HepG2 (cell line): Measurements from ENCODE around the gene TREH. TPM values are rescaled to one million over a fixed set of nuclear protein-coding genes. Genes with fewer than 3 reads are reported as not detected.

Experiments
- ATAC-seq: fragments of 200-7000 bp; cut with Tn5 transposase; 3 replicates; pipeline ENCODE4 v1.9.1; 2020; ENCODE audit warnings: mild to moderate bottlenecking, moderate library complexity
- BruUV-seq: library from RNA; stranded (reverse); fragments of 400-500 nt; replicated peaks from 2 replicates; lab custom pipeline; 2021; lab: Mats Ljungman, UMichigan
- CTCF ChIA-PET: fragments of 300-600 bp; formaldehyde crosslinking; extraction: SDS; loops from one replicate; lab custom pipeline; 2021; ENCODE audit warnings: low total read pairs, inconsistent platforms, low intra/inter-chr PET ratio; lab: Yijun Ruan, JAX
- POLR2A ChIA-PET: fragments of 350-600 bp; sonication (Branson Sonifier 250); formaldehyde crosslinking; loops from one replicate; lab custom pipeline; 2020; ENCODE audit warnings: antibody characterized with exemption, inconsistent platforms; lab: Yijun Ruan, JAX
- DNase-seq: peaks from one replicate; pipeline ENCODE4 v3.0.0-alpha.2; 2015; ENCODE audit warnings: low spot score
- FAIRE-seq: peaks from 3 replicates; lab custom pipeline; 2011; peaks lifted over from hg19 to GRCh38; lab: Jason Lieb, UNC
- H2AFZ ChIP-seq: one replicate; pipeline ENCODE4 v1.6.1; 2011; ENCODE audit warnings: low read length, inconsistent platforms
- H3K27ac ChIP-seq: fragments of 300-600 bp; 3 replicates; pipeline ENCODE4 v1.8.0; 2011; ENCODE audit warnings: mixed run types, mild to moderate bottlenecking, mixed read lengths, low read length, inconsistent platforms; ENCODE audit not compliant: insufficient read depth; ENCODE audit errors: extremely low read length
- H3K27me3 ChIP-seq, 2 experiments: fragments of 200-600 bp in 1 of 2; 2 replicates in 1 of 2; 3 replicates in 1 of 2; pipeline versions ENCODE4 v1.6.0 to v1.8.0; 2011; ENCODE audit warnings: low read length in 2 of 2, mild to moderate bottlenecking in 2 of 2, moderate library complexity in 2 of 2, inconsistent platforms in 1 of 2; ENCODE audit not compliant: insufficient read depth in 2 of 2, control insufficient read depth in 1 of 2
- H3K36me3 ChIP-seq, 2 experiments: fragments of 200-600 bp in 1 of 2; replicated peaks in 1 of 2; 2 replicates in 1 of 2; 3 replicates in 1 of 2; pipeline versions ENCODE4 v1.5.1 to v1.8.0; 2011; ENCODE audit warnings: low read length in 2 of 2, inconsistent platforms in 1 of 2; ENCODE audit not compliant: insufficient read depth in 2 of 2, control insufficient read depth in 1 of 2
- H3K4me1 ChIP-seq: 2 replicates; pipeline ENCODE4 v1.5.1; 2012; ENCODE audit warnings: low read length, inconsistent platforms; ENCODE audit not compliant: insufficient read depth
- H3K4me2 ChIP-seq: 2 replicates; pipeline ENCODE4 v1.6.0; 2011; ENCODE audit warnings: low read depth, low read length, inconsistent platforms
- H3K4me3 ChIP-seq, 3 experiments: fragments of 200-600 bp in 1 of 3; sonication (generic), shearing (Covaris generic) in 1 of 3; replicated peaks in 1 of 3; 2 replicates each; pipeline ENCODE4 v1.5.1; 2011 to 2016; ENCODE audit warnings: low read length in 3 of 3, inconsistent platforms in 2 of 3, low read depth in 2 of 3, mild to moderate bottlenecking in 2 of 3, control low read depth in 1 of 3, mixed read lengths in 1 of 3; ENCODE audit not compliant: insufficient read depth in 1 of 3
- H3K79me2 ChIP-seq: one replicate; pipeline ENCODE4 v1.6.1; 2011; ENCODE audit warnings: low read length, inconsistent platforms; ENCODE audit not compliant: insufficient read depth
- H3K9ac ChIP-seq: 2 replicates; pipeline ENCODE4 v1.6.0; 2011; ENCODE audit warnings: mild to moderate bottlenecking, low read depth, low read length, inconsistent platforms; ENCODE audit not compliant: insufficient read depth
- H3K9me3 ChIP-seq: 2 replicates; pipeline ENCODE4 v1.5.1; 2012; ENCODE audit warnings: mild to moderate bottlenecking, low read length
- H4K20me1 ChIP-seq: 2 replicates; pipeline ENCODE4 v1.6.0; 2011; ENCODE audit warnings: inconsistent platforms, mild to moderate bottlenecking, low read length, moderate library complexity; ENCODE audit not compliant: insufficient read depth
- ARID2 ChIP-seq: sonication (generic); formaldehyde crosslinking; IDR thresholded peaks from 2 replicates; pipeline ENCODE4 v1.8.1; 2022; ENCODE audit warnings: mild to moderate bottlenecking, missing genetic modification reagents, borderline replicate concordance
- CREB1 ChIP-seq, 2 experiments: fragments of 450-650 bp in 1 of 2; IDR thresholded peaks; 2 replicates each; pipeline ENCODE4 v1.6.1; 2016 to 2017; ENCODE audit warnings: control low read depth in 1 of 2, mild to moderate bottlenecking in 1 of 2, missing compliant biosample characterization in 1 of 2, missing genetic modification characterization in 1 of 2
- FOXC1 ChIP-seq: sonication (generic); formaldehyde crosslinking; IDR thresholded peaks from 2 replicates; pipeline ENCODE4 v1.8.0; 2022; ENCODE audit warnings: mild to moderate bottlenecking, missing genetic modification reagents, borderline replicate concordance
- GTF2F1 ChIP-seq: fragments of 150-350 bp; IDR thresholded peaks from 2 replicates; pipeline ENCODE4 v1.6.1; 2014; ENCODE audit warnings: low read length
- MED13 ChIP-seq: sonication (generic); formaldehyde crosslinking; IDR thresholded peaks from 2 replicates; pipeline ENCODE4 v1.5.0; 2020; ENCODE audit warnings: missing genetic modification reagents
- NRL ChIP-seq: sonication (generic); formaldehyde crosslinking; IDR thresholded peaks from 2 replicates; pipeline ENCODE4 v1.5.0; 2020; ENCODE audit warnings: missing genetic modification reagents, mild to moderate bottlenecking, moderate library complexity, borderline replicate concordance
- PHF20 ChIP-seq: sonication (generic); formaldehyde crosslinking; IDR thresholded peaks from 2 replicates; pipeline ENCODE4 v1.5.0; 2020; ENCODE audit warnings: mild to moderate bottlenecking, missing genetic modification reagents
- THAP7 ChIP-seq: sonication (generic); formaldehyde crosslinking; IDR thresholded peaks from 2 replicates; pipeline ENCODE4 v1.8.1; 2023; ENCODE audit warnings: mild to moderate bottlenecking, missing genetic modification reagents
- TOE1 ChIP-seq: sonication (generic); formaldehyde crosslinking; IDR thresholded peaks from 2 replicates; pipeline ENCODE4 v1.4.0; 2020; ENCODE audit warnings: mild to moderate bottlenecking, missing genetic modification reagents
- ZNF138 ChIP-seq: sonication (generic); formaldehyde crosslinking; IDR thresholded peaks from 2 replicates; pipeline ENCODE4 v1.5.0; 2020; ENCODE audit warnings: mild to moderate bottlenecking, low read depth, missing genetic modification reagents
- ZNF569 ChIP-seq: sonication (generic); formaldehyde crosslinking; IDR thresholded peaks from 2 replicates; pipeline ENCODE4 v1.5.0; 2020; ENCODE audit warnings: mild to moderate bottlenecking, missing genetic modification reagents, moderate library complexity, borderline replicate concordance
- ZNF749 ChIP-seq: sonication (generic); formaldehyde crosslinking; IDR thresholded peaks from 2 replicates; pipeline ENCODE4 v1.8.0; 2022; ENCODE audit warnings: mild to moderate bottlenecking, missing genetic modification reagents, moderate library complexity, borderline replicate concordance
- ZSCAN29 ChIP-seq: sonication (generic); formaldehyde crosslinking; conservative IDR thresholded peaks from 2 replicates; pipeline ENCODE4 v1.4.0; 2020; ENCODE audit warnings: mild to moderate bottlenecking, missing genetic modification reagents
- WGBS: methylation state at CpG from one replicate; pipeline ENCODE4 v1.1.6; 2017; ENCODE audit warnings: low lambda C conversion rate; 5-methylcytosine and 5-hydroxymethylcytosine counted together
- in situ Hi-C: cut with HindIII; loops from 2 replicates; pipeline ENCODE4 v1.10.0; 2017; ENCODE audit warnings: low pct_unique_long_range_greater_than_20kb; ENCODE audit not compliant: extremely low pct_ligation_motif_present
- intact Hi-C: fragments of 100-400 bp; cut with micrococcal nuclease; formaldehyde crosslinking; loops from one replicate; pipeline ENCODE4 v1.10.0; 2022; ENCODE audit not compliant: unreplicated experiment
- polyA plus RNA-seq, 8 experiments: library from polyadenylated mRNA; depleted of rRNA in 3 of 8; stranded (reverse) in 7 of 8; unstranded in 1 of 8; fragments of >200 nt; fragmentation: Illumina TruSeq in 4 of 8; extraction: Trizol in 4 of 8; gene quantifications; 2 replicates each; pipeline versions ENCODE4 v1.2.1 to v1.2.3, GENCODE V29; 2011 to 2016; ENCODE audit warnings: low read depth in 4 of 8, missing spikeins in 1 of 8, mixed read lengths in 1 of 8; ENCODE audit not compliant: insufficient read depth in 1 of 8
- total RNA-seq, 5 experiments: library from RNA; depleted of rRNA; stranded (reverse); fragments of >200 nt; fragmentation: Illumina TruSeq; extraction: Trizol; gene quantifications; 2 replicates each; pipeline ENCODE4 v1.2.3, GENCODE V29; 2016; ENCODE audit warnings: low read depth in 1 of 5
- TF ChIP-seq, protein P1 (sequence below): IDR thresholded peaks from 2 replicates; pipeline ENCODE4 v1.6.1; 2016; ENCODE audit warnings: mild to moderate bottlenecking, missing biosample characterization, missing genetic modification reagents
- TF ChIP-seq, protein P2 (sequence below): sonication (generic); formaldehyde crosslinking; conservative IDR thresholded peaks from 2 replicates; pipeline ENCODE4 v1.4.0; 2020; ENCODE audit warnings: mild to moderate bottlenecking, missing genetic modification reagents, moderate library complexity
- TF ChIP-seq, protein P3 (sequence below): sonication (generic); formaldehyde crosslinking; IDR thresholded peaks from 2 replicates; pipeline ENCODE4 v1.8.0; 2022; ENCODE audit warnings: missing genetic modification reagents, low read depth, mild to moderate bottlenecking, borderline replicate concordance

Gene TREH
- total and polyA plus RNA-seq, 2 of the 13 experiments (the other 11 are each of a cell fraction or from before 2014, with no cell fraction given), result 0.53 to 0.86 TPM

- Histone ChIP-seq H3K9ac (peak overlapping the region; percentile 68), H2AFZ (peak overlapping the region; percentile 90), H3K36me3 (no peaks in the 10 kb centered on the region), H3K4me1 (peaks cover 70% of the 10 kb centered on the region), H3K9me3 (no peaks in the 10 kb centered on the region), H3K27ac (peak overlapping the region; percentile 63), H4K20me1 (no peaks in the 10 kb centered on the region), H3K79me2 (no peaks in the 10 kb centered on the region), H3K4me2 (peak overlapping the region; percentile 98), H3K27me3 (peaks cover 0 to 6% of the 10 kb centered on the region in 2 experiments; a peak in 1 of 5 replicates), H3K4me3 (peak overlapping the region; percentile 53 to 75 (median 57); a peak in 5 of 6 replicates)
- peak; percentile 79 for FAIRE-seq
- POLR2A ChIA-PET, result interaction anchor here (0.8 to 2.8 kb wide), 10 partner anchors 11 to 395 kb away, joined by 3 to 28 read pairs (median 4); partner anchors contain the start of genes ARCN1, BCL9L, DDX6 and TREH
- no TSS peak for BruUV-seq
- ATAC-seq, result peak; percentile 90
- intact Hi-C loops, result loop anchor here (1.0 to 10.0 kb wide), 6 partner anchors 11 to 266 kb away; partner anchors contain the start of genes TREH and UPK2
- peak; percentile 90 for DNase-seq
- WGBS, result no CpG with 5 or more reads among the region's 30 CpGs
- in situ Hi-C loops, result loop anchor here (5.0 kb wide), 1 partner anchor 267 kb away; the partner anchor contains the start of gene UPK2
- CTCF ChIA-PET, result interaction anchor here (0.6 to 2.7 kb wide), 7 partner anchors 11 to 366 kb away, joined by 3 to 49 read pairs (median 4); partner anchors contain the start of gene UPK2
- TF ChIP-seq, protein P1, sequence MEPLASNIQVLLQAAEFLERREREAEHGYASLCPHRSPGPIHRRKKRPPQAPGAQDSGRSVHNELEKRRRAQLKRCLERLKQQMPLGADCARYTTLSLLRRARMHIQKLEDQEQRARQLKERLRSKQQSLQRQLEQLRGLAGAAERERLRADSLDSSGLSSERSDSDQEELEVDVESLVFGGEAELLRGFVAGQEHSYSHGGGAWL (CRISPR knock-in tag), result peak; percentile 52; the same call in 1 of the 2 replicates
- no peak for TF ChIP-seq CREB1 (IDR thresholded peaks at IDR 0.05)
- TF ChIP-seq CREB1 (CRISPR knock-in tag; IDR thresholded peaks at IDR 0.05), result no peak
- no peak for TF ChIP-seq TOE1 (CRISPR knock-in tag)
- no peak; the same call in 1 of the 2 replicates for TF ChIP-seq NRL (CRISPR knock-in tag)
- TF ChIP-seq ZNF569 (CRISPR knock-in tag), result no peak
- no peak for TF ChIP-seq GTF2F1
- TF ChIP-seq MED13 (CRISPR knock-in tag), result peak; percentile 52; the same call in 1 of the 2 replicates
- TF ChIP-seq ARID2 (CRISPR knock-in tag), result 0 out of 2 replicates have a peak, but pooled peaks have one; percentile 43
- TF ChIP-seq PHF20 (CRISPR knock-in tag), result 0 out of 2 replicates have a peak, but pooled peaks have one; percentile 49
- peak; percentile 73 for TF ChIP-seq ZNF749 (CRISPR knock-in tag)
- TF ChIP-seq, protein P2, sequence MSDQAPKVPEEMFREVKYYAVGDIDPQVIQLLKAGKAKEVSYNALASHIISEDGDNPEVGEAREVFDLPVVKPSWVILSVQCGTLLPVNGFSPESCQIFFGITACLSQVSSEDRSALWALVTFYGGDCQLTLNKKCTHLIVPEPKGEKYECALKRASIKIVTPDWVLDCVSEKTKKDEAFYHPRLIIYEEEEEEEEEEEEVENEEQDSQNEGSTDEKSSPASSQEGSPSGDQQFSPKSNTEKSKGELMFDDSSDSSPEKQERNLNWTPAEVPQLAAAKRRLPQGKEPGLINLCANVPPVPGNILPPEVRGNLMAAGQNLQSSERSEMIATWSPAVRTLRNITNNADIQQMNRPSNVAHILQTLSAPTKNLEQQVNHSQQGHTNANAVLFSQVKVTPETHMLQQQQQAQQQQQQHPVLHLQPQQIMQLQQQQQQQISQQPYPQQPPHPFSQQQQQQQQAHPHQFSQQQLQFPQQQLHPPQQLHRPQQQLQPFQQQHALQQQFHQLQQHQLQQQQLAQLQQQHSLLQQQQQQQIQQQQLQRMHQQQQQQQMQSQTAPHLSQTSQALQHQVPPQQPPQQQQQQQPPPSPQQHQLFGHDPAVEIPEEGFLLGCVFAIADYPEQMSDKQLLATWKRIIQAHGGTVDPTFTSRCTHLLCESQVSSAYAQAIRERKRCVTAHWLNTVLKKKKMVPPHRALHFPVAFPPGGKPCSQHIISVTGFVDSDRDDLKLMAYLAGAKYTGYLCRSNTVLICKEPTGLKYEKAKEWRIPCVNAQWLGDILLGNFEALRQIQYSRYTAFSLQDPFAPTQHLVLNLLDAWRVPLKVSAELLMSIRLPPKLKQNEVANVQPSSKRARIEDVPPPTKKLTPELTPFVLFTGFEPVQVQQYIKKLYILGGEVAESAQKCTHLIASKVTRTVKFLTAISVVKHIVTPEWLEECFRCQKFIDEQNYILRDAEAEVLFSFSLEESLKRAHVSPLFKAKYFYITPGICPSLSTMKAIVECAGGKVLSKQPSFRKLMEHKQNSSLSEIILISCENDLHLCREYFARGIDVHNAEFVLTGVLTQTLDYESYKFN (CRISPR knock-in tag), result peak; percentile 36; the same call in 1 of the 2 replicates
- 0 out of 2 replicates have a peak, but pooled peaks have one; percentile 65 for TF ChIP-seq ZNF138 (CRISPR knock-in tag)
- TF ChIP-seq ZSCAN29 (CRISPR knock-in tag), result no peak
- peak; percentile 68; the same call in 1 of the 2 replicates for TF ChIP-seq FOXC1 (CRISPR knock-in tag)
- TF ChIP-seq THAP7 (CRISPR knock-in tag), result no peak
- TF ChIP-seq, protein P3, sequence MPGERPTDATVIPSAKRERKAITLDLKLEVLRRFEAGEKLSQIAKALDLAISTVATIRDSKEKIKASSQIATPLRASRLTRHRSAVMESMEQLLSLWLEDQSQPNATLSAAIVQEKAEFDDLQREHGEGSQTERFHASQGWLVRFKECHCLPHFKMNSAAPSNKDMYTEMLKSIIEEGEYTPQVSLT (CRISPR knock-in tag), result no peak
These were observed 10.6 kb upstream of the TREH start for GRCh38 chr11:118689852-118690552.
